GM12878 (cell line): Measurements from ENCODE around the gene SMPD3. TPM values are rescaled to one million over a fixed set of nuclear protein-coding genes. Genes with fewer than 3 reads are reported as not detected.

Source experiments
- ATAC-seq: fragments of 200-7000 bp; cut with Tn5 transposase; 3 replicates; pipeline ENCODE4 v1.9.1; 2020; ENCODE audit warnings: mild to moderate bottlenecking, moderate library complexity
- BruUV-seq: library from RNA; stranded (reverse); fragments of 400-500 nt; replicated peaks from 2 replicates; lab custom pipeline; 2021; lab: Mats Ljungman, UMichigan
- CTCF ChIA-PET: fragments of 300-600 bp; sonication (Branson Sonifier 250); formaldehyde crosslinking; extraction: SDS; loops from one replicate; lab custom pipeline; 2021; ENCODE audit warnings: inconsistent platforms; lab: Yijun Ruan, JAX
- POLR2A ChIA-PET: fragments of 350-600 bp; formaldehyde crosslinking; extraction: SDS; loops from one replicate; lab custom pipeline; 2021; ENCODE audit warnings: inconsistent platforms; lab: Charles Lee
- RAD21 ChIA-PET: fragments of 300-600 bp; sonication (Branson Sonifier 250); formaldehyde crosslinking; loops from one replicate; lab custom pipeline; 2023; ENCODE audit warnings: antibody characterized with exemption; ENCODE audit not compliant: unreplicated experiment; lab: Charles Lee
- SMC1A ChIA-PET: fragments of 300-600 bp; sonication (Branson Sonifier 250); formaldehyde crosslinking; loops from one replicate; lab custom pipeline; 2023; ENCODE audit not compliant: unreplicated experiment, uncharacterized antibody; lab: Charles Lee
- DNase-seq: peaks from one replicate; pipeline ENCODE4 v3.0.0-alpha.2; 2011; ENCODE audit warnings: low read depth, low spot score
- FAIRE-seq: peaks from 3 replicates; lab custom pipeline; 2011; peaks lifted over from hg19 to GRCh38; lab: Jason Lieb, UNC
- H2AFZ ChIP-seq: 2 replicates; pipeline ENCODE4 v1.6.0; 2011; ENCODE audit warnings: low read depth, low read length, control low read depth; ENCODE audit not compliant: control insufficient read depth
- H3K27ac ChIP-seq: 2 replicates; pipeline ENCODE4 v1.5.1; 2011; ENCODE audit warnings: control low read depth; ENCODE audit not compliant: control insufficient read depth, insufficient read depth
- H3K27me3 ChIP-seq, 2 experiments: replicated peaks in 1 of 2; 2 replicates each; pipeline versions ENCODE4 v1.6.0 to v1.6.1; 2011; ENCODE audit warnings: low read length in 1 of 2; ENCODE audit not compliant: control insufficient read depth in 2 of 2, insufficient read depth in 2 of 2
- H3K36me3 ChIP-seq, 2 experiments: 2 replicates each; pipeline ENCODE4 v1.5.1; 2011; ENCODE audit warnings: low read length in 1 of 2; ENCODE audit not compliant: control insufficient read depth in 2 of 2, insufficient read depth in 2 of 2
- H3K4me1 ChIP-seq: 2 replicates; pipeline ENCODE4 v1.6.1; 2011; ENCODE audit warnings: mild to moderate bottlenecking, low read length, moderate library complexity, mixed read lengths; ENCODE audit not compliant: control insufficient read depth, insufficient read depth
- H3K4me2 ChIP-seq: 2 replicates; pipeline ENCODE4 v1.6.0; 2011; ENCODE audit warnings: control low read depth; ENCODE audit not compliant: control insufficient read depth, insufficient read depth
- H3K4me3 ChIP-seq: fragments of 200-600 bp; sonication (generic); 2 replicates; pipeline ENCODE4 v1.5.1; 2016
- H3K79me2 ChIP-seq: 2 replicates; pipeline ENCODE4 v1.6.0; 2011; ENCODE audit warnings: low read length; ENCODE audit not compliant: control insufficient read depth, insufficient read depth
- H3K9ac ChIP-seq: 2 replicates; pipeline ENCODE4 v1.8.0; 2011; ENCODE audit warnings: low read length, control low read depth, mixed read lengths; ENCODE audit not compliant: control insufficient read depth, insufficient read depth
- H3K9me3 ChIP-seq: replicated peaks from 3 replicates; pipeline ENCODE4 v1.5.1; 2011; ENCODE audit warnings: mild to moderate bottlenecking, low read length; ENCODE audit not compliant: control insufficient read depth, insufficient read depth
- H4K20me1 ChIP-seq: 2 replicates; pipeline ENCODE4 v1.6.0; 2011; ENCODE audit not compliant: control insufficient read depth, insufficient read depth
- E2F4 ChIP-seq: IDR thresholded peaks from 2 replicates; pipeline ENCODE4 v1.6.1; 2012; ENCODE audit warnings: low read depth, low read length, improper control_type of control experiment
- FOXK2 ChIP-seq: fragments of 450-650 bp; IDR thresholded peaks from 2 replicates; pipeline ENCODE4 v1.6.1; 2017; ENCODE audit warnings: mild to moderate bottlenecking, moderate library complexity
- HDGF ChIP-seq: fragments of 450-650 bp; IDR thresholded peaks from 2 replicates; pipeline ENCODE4 v1.6.1; 2016; ENCODE audit warnings: antibody characterized with exemption
- SP1 ChIP-seq: IDR thresholded peaks from one replicate; pipeline ENCODE4 v1.6.1; 2011; ENCODE audit warnings: low read depth, low read length
- TBL1XR1 ChIP-seq: IDR thresholded peaks from 2 replicates; pipeline ENCODE4 v1.6.1; 2012; ENCODE audit warnings: low read depth, low read length, improper control_type of control experiment
- ZNF687 ChIP-seq: fragments of 450-650 bp; IDR thresholded peaks from 2 replicates; pipeline ENCODE4 v1.6.1; 2017; ENCODE audit warnings: mild to moderate bottlenecking, moderate library complexity
- WGBS: methylation state at CpG from one replicate; pipeline ENCODE4 v1.1.6; 2016; ENCODE audit warnings: low lambda C conversion rate; ENCODE audit not compliant: insufficient replicate concordance, insufficient coverage; ENCODE audit errors: missing lambda C conversion rate; 5-methylcytosine and 5-hydroxymethylcytosine counted together
- in situ Hi-C: fragments of 300-500 bp; cut with MboI; formaldehyde crosslinking; loops from 9 replicates; pipeline ENCODE4 v1.14.3; 2018; ENCODE audit warnings: mixed read lengths
- intact Hi-C: fragments of 100-400 bp; cut with micrococcal nuclease; formaldehyde crosslinking; loops from one replicate; pipeline ENCODE4 v1.14.2; 2022; ENCODE audit not compliant: unreplicated experiment
- polyA plus RNA-seq, 11 experiments: library from polyadenylated mRNA; depleted of rRNA in 4 of 11; unstranded in 6 of 11; stranded (reverse) in 5 of 11; fragments of >200 nt; fragmentation: Nextera tagmentation in 4 of 11; fragmentation: Illumina TruSeq in 1 of 11; extraction: Ambion mirVana in 4 of 11; extraction: Trizol in 1 of 11; gene quantifications; 1 replicate in 1 of 11; 2 replicates in 10 of 11; pipeline versions ENCODE4 v1.2.1 to v1.2.3, GENCODE V29; 2011 to 2016; ENCODE audit warnings: inconsistent platforms in 2 of 11, missing spikeins in 2 of 11, low read depth in 1 of 11
- total RNA-seq, 4 experiments: library from RNA; depleted of rRNA in 3 of 4; stranded (reverse); fragments of >200 nt in 3 of 4; fragmentation: Illumina TruSeq in 1 of 4; extraction: Trizol in 1 of 4; gene quantifications; 2 replicates each; pipeline versions ENCODE4 v1.2.1 to v1.2.3, GENCODE V29; 2013 to 2021

The SMPD3 gene
- total and polyA plus RNA-seq, 10 of the 15 experiments (the other 5 are each of a cell fraction or from before 2014, with no cell fraction given), result 0.04 to 2.0 (median 1.2) TPM

GRCh38 chr16:68491576-68491950, 43.3 kb upstream of the SMPD3 start:
- H3K4me3 ChIP-seq, result 0 out of 2 replicates have a peak overlapping the region, but pooled peaks have one; percentile 2
- H2AFZ ChIP-seq, result peak overlapping the region; percentile 73
- no peaks in the 10 kb centered on the region for H4K20me1 ChIP-seq
- H3K4me1 ChIP-seq, result peaks cover 13% of the 10 kb centered on the region
- FAIRE-seq, result no peak
- 61% methylated on average over 14 of the region's 14 CpGs for WGBS
- H3K4me2 ChIP-seq, result peak overlapping the region; percentile 71
- ChIA-PET RAD21 (no interaction called here), POLR2A (no interaction called here), CTCF (no interaction called here), SMC1A (no interaction called here)
- no peak for DNase-seq
- no peaks in the 10 kb centered on the region for H3K36me3 ChIP-seq
- ATAC-seq, result no peak
- TF ChIP-seq FOXK2 (no peak), HDGF (no peak), SP1 (no peak), TBL1XR1 (no peak), E2F4 (no peak), ZNF687 (no peak)
- no TSS peak for BruUV-seq
- H3K27me3 ChIP-seq, result no peaks in the 10 kb centered on the region; a peak in 1 of 4 replicates
- intact Hi-C loops, result no loop called here
- H3K79me2 ChIP-seq, result no peaks in the 10 kb centered on the region
- H3K27ac ChIP-seq, result no peak overlapping the region
- in situ Hi-C loops, result no loop called here
- no peak overlapping the region for H3K9ac ChIP-seq
- no peaks in the 10 kb centered on the region; the same call in 1 of the 3 replicates for H3K9me3 ChIP-seq
